Common myeloid progenitor, CD34-positive (primary cell): Measurements from ENCODE around the gene LAIR2.

Experiments
- CTCF ChIA-PET: fragments of 350-600 bp; sonication (Branson Sonifier 250); formaldehyde crosslinking; loops from one replicate; lab custom pipeline; 2021; ENCODE audit warnings: antibody characterized with exemption; lab: Charles Lee
- POLR2A ChIA-PET: fragments of 350-600 bp; sonication (Branson Sonifier 250); formaldehyde crosslinking; loops from one replicate; lab custom pipeline; 2021; ENCODE audit warnings: antibody characterized with exemption; lab: Charles Lee
- DNase-seq, 3 donors: peaks; one replicate each; pipeline versions ENCODE4 v3.0.0 to v3.0.0-alpha.2; 2013
- H3K27ac ChIP-seq, 2 experiments: 1 replicate in 1 of 2; 2 replicates in 1 of 2; pipeline ENCODE4 v1.7.0; 2013; ENCODE audit warnings: inconsistent platforms in 2 of 2, low read length in 2 of 2, mild to moderate bottlenecking in 2 of 2, low read depth in 1 of 2, moderate library complexity in 1 of 2; ENCODE audit not compliant: severe bottlenecking in 2 of 2, insufficient read depth in 1 of 2, poor library complexity in 1 of 2
- H3K27me3 ChIP-seq, 5 experiments: replicated peaks in 2 of 5; 1 replicate in 3 of 5; 2 replicates in 2 of 5; pipeline versions ENCODE4 v1.6.1 to v1.7.0; 2013; ENCODE audit warnings: low read length in 4 of 5, mild to moderate bottlenecking in 2 of 5, moderate library complexity in 2 of 5, inconsistent platforms in 1 of 5; ENCODE audit not compliant: insufficient read depth in 5 of 5, control insufficient read depth in 4 of 5
- H3K36me3 ChIP-seq, 4 experiments: 1 replicate in 2 of 4; 2 replicates in 2 of 4; pipeline versions ENCODE4 v1.6.1 to v1.7.0; 2013; ENCODE audit warnings: low read length in 3 of 4, control low read depth in 1 of 4, mild to moderate bottlenecking in 1 of 4; ENCODE audit not compliant: control insufficient read depth in 4 of 4, insufficient read depth in 4 of 4
- H3K4me1 ChIP-seq, 4 experiments: 1 replicate in 3 of 4; 2 replicates in 1 of 4; pipeline versions ENCODE4 v1.6.1 to v1.7.1; 2013; ENCODE audit warnings: low read length in 3 of 4, mild to moderate bottlenecking in 3 of 4, control low read depth in 1 of 4, inconsistent platforms in 1 of 4, moderate library complexity in 1 of 4; ENCODE audit not compliant: control insufficient read depth in 4 of 4, insufficient read depth in 4 of 4; ENCODE audit errors: control extremely low read depth in 1 of 4
- H3K4me3 ChIP-seq, 7 experiments: 1 replicate in 4 of 7; 2 replicates in 3 of 7; pipeline versions ENCODE4 v1.5.1 to v1.7.0; 2013; ENCODE audit warnings: mild to moderate bottlenecking in 7 of 7, low read length in 6 of 7, moderate library complexity in 6 of 7, inconsistent platforms in 2 of 7, low read depth in 2 of 7, control low read depth in 1 of 7; ENCODE audit not compliant: insufficient read depth in 4 of 7, control insufficient read depth in 1 of 7; ENCODE audit errors: extremely low read depth in 1 of 7
- H3K9me3 ChIP-seq, 5 experiments: 1 replicate in 4 of 5; 2 replicates in 1 of 5; pipeline versions ENCODE4 v1.6.1 to v1.7.1; 2013; ENCODE audit warnings: low read length in 4 of 5, mild to moderate bottlenecking in 2 of 5, inconsistent platforms in 1 of 5, low read depth in 1 of 5, moderate library complexity in 1 of 5; ENCODE audit not compliant: control insufficient read depth in 4 of 5, insufficient read depth in 2 of 5; ENCODE audit errors: control extremely low read depth in 1 of 5
- WGBS: methylation state at CpG from one replicate; pipeline ENCODE4 v1.1.5; 2013; ENCODE audit not compliant: insufficient coverage; 5-methylcytosine and 5-hydroxymethylcytosine counted together

The LAIR2 gene

DNA sequence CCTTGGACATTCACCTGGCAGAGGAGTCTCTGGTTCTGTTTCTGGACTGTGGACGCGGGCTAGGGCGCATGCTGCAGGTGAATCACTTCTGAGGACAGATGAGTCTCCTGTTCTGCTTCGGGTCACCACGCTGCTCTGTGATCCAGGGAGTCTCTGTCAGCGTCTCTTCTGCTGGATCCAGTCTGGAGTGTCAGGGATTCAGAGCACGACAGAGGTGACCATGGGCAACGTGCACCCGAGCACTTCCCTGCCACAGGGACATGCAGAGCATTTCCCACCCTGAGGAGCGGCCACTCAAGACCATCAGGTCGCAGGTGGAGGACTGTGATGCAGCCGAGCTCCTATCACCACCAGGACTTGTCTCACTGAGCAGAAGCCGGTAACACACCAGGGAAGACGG lies 46.6 kb downstream of the LAIR2 start:
- Histone ChIP-seq H3K9me3 (peaks cover 0 to 1% (median 0%) of the 10 kb centered on the region in 5 experiments), H3K27ac (no peak overlapping the region), H3K36me3 (no peaks in the 10 kb centered on the region), H3K27me3 (no peaks in the 10 kb centered on the region), H3K4me1 (peaks cover 0 to 6% (median 2%) of the 10 kb centered on the region in 4 experiments), H3K4me3 (no peak overlapping the region)
- CTCF ChIA-PET: no interaction called here
- WGBS: 86% methylated on average over 14 of the region's 14 CpGs
- POLR2A ChIA-PET: no interaction called here
- DNase-seq: no peak

DNA sequence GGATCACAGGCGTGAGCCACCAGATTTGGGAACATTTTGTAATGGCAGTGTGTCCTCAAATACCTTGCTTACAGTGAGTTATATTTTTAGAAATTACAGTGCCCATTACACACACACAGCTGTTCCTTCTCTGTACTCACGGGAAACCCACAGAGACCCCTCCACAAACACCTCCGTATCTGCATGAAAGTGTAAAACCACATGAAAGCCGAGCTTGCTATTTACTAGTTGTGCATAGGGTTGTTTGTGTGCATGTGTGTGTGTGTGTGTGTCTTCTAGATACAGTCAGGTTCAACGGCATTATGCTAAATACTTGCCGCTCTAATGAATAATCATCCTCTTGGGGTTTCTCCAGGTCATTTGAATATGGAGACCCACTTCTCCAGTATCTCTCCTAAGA lies 48.7 kb downstream of the LAIR2 start:
- Histone ChIP-seq H3K4me1 (peaks cover 0 to 6% (median 2%) of the 10 kb centered on the region in 4 experiments), H3K36me3 (no peaks in the 10 kb centered on the region), H3K4me3 (no peak overlapping the region), H3K27me3 (peaks cover 0 to 2% (median 0%) of the 10 kb centered on the region in 5 experiments), H3K27ac (no peak overlapping the region), H3K9me3 (no peaks in the 10 kb centered on the region)
- DNase-seq: peak in 1 of 3 donors; percentile 12
- WGBS: 93% methylated on average over 3 of the region's 6 CpGs
- POLR2A ChIA-PET: no interaction called here
- CTCF ChIA-PET: interaction anchor here (1.3 kb wide), 1 partner anchor 70 kb away, joined by 3 read pairs; no protein-coding TSS in a partner anchor

DNA sequence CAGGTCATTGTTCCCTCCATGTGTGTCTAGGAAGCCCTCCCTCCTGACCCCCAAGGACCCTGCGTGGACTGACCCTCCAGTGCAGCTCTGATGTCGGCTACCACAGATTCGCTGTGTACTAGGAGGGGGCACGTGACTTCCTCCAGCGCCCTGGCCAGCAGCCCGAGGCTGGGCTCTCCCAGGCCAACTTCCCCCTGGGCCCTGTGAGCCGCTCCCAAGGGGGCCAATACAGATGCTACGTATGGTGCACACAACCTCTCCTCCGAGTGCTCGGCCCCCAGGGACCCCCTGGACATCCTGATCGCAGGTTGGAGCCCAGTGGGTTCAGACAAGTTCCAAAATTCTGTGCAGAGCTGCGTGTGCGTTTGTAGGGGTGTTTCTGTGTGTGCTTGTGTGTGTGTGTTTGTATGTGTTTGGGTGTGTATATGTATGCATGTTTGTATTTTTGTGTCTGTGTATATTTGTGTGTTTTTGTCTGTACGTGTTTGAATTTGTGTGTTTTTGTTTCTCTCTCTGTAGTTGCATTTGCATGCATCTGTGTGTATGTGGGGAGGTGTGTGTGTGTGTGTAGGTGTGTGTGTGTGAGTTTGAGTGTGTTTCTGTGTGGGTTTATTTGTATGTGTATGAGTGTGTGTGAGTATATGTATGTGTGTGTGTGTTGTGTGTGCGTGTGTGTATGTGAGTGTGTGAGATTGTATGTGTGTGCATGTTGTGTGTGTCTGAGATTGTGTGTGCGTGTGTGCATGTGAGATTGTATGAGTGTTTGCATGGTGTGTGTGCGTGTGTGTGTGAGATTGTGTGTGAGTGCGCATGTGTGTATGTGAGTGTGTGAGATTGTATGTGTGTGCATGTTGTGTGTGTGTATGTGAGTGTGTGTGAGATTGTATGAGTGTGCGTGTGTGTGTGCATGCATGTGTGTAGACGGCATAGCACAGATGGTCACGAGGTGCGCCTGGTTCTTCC lies 49.6 kb downstream of the LAIR2 start:
- 75% methylated on average over 21 of the region's 22 CpGs for WGBS
- peak in 1 of 3 donors; percentile 18 for DNase-seq
- Histone ChIP-seq H3K36me3 (no peaks in the 10 kb centered on the region), H3K27me3 (peaks cover 0 to 2% (median 0%) of the 10 kb centered on the region in 5 experiments), H3K4me1 (peaks cover 0 to 6% (median 2%) of the 10 kb centered on the region in 4 experiments), H3K9me3 (no peaks in the 10 kb centered on the region), H3K4me3 (no peak overlapping the region), H3K27ac (no peak overlapping the region)
- CTCF ChIA-PET: no interaction called here
- POLR2A ChIA-PET: no interaction called here

DNA sequence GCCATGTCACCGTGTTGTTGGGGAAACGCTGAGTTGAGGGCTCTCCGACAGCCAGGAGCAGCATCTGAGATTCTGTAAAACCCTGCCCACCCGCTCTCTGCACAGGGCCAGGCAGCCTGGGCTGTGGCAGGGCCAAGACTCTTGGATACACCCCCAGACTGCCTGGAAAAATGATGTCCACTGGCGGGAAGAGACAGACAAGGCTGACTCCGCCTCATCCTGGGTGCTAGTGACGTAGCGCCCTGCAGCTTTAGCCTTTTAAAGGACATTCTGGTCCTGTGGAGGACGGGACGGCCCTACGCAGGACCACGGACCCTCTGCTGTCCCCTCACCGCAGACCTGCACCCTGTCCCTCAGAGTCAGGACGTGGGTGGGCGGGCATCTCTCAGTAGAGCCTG lies 50.3 kb downstream of the LAIR2 start:
- H3K4me3 ChIP-seq: no peak overlapping the region
- no peak for DNase-seq
- H3K27ac ChIP-seq: no peak overlapping the region
- H3K36me3 ChIP-seq: no peaks in the 10 kb centered on the region
- H3K4me1 ChIP-seq: peaks cover 0 to 6% (median 2%) of the 10 kb centered on the region in 4 experiments
- H3K9me3 ChIP-seq: no peaks in the 10 kb centered on the region
- ChIA-PET POLR2A (no interaction called here), CTCF (no interaction called here)
- peaks cover 0 to 2% (median 0%) of the 10 kb centered on the region in 5 experiments for H3K27me3 ChIP-seq
- 98% methylated on average over 13 of the region's 15 CpGs for WGBS

DNA sequence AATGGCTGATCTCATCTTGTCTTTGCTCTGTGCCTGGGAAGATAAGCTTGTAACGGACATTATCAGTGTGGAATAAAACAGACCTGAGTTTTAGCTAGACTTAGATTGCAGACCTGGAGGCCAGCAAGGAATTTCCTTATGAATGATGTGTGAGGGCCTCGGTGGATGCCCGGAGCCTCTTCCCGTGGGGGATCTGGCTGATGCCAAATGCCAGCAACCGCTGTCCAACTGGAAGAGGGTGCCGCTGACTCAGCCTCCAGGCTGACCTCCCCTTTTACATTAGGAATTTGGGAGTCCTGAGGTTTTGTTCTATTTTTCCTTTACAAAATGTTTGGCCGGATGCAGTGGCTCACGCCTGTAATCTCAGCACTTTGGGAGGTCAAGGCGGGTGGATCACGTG lies 51.4 kb downstream of the LAIR2 start:
- Histone ChIP-seq H3K27ac (no peak overlapping the region), H3K9me3 (no peaks in the 10 kb centered on the region), H3K27me3 (peaks cover 0 to 2% (median 0%) of the 10 kb centered on the region in 5 experiments), H3K4me3 (no peak overlapping the region), H3K4me1 (peaks cover 0 to 6% (median 2%) of the 10 kb centered on the region in 4 experiments), H3K36me3 (no peaks in the 10 kb centered on the region)
- 96% methylated on average over 5 of the region's 10 CpGs for WGBS
- ChIA-PET CTCF (no interaction called here), POLR2A (no interaction called here)
- DNase-seq: no peak

DNA sequence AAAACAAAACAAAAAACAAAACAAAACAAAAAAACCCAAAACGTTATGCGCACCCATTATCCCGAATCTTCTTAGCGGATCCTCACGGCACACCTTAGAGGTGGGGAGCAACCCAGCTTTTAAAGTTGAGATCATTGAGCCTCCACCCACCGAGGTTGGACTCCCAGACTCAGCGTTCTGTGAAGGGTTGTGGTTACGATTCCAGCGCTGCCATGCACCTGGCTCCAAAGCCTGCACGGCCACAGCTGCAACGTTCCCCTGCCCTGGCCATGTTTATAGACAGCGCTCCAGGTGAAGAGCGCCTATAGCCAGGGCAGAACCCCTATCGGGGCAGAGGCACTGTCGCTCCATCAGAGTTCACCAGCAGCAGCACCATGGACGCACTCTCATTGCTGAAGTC lies 52.3 kb downstream of the LAIR2 start:
- Histone ChIP-seq H3K9me3 (no peaks in the 10 kb centered on the region), H3K4me3 (no peak overlapping the region), H3K27ac (no peak overlapping the region), H3K27me3 (peaks cover 0 to 2% (median 0%) of the 10 kb centered on the region in 5 experiments), H3K36me3 (no peaks in the 10 kb centered on the region), H3K4me1 (peaks cover 0 to 6% (median 2%) of the 10 kb centered on the region in 4 experiments)
- WGBS: 90% methylated on average over 16 of the region's 16 CpGs
- no peak for DNase-seq
- ChIA-PET POLR2A (no interaction called here), CTCF (no interaction called here)

DNA sequence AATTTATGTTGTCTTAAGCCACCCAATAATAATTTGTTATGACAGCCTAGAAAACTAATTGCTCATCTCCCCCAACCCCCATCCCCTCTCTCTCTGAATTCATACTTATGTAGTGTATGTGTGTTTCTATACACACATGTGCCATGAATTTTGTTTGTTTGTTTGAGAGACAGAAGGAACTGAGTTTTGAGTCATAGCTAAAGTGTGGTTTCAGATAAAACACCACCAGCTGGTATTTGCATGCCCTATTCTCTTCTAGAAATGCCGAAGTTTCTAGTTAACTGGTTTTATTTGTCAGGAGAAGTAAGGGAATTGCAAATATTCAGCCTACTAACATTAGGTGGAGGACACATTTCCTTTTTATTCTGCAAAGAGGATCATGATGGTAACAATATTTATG lies 53.6 kb downstream of the LAIR2 start:
- ChIA-PET POLR2A (no interaction called here), CTCF (interaction anchor here (0.8 kb wide), 1 partner anchor 9 kb away, joined by 3 read pairs; no protein-coding TSS in a partner anchor)
- WGBS: 100% methylated on average over 1 of the region's 1 CpG

More for the DNA sequence above, 53.6 kb downstream of the LAIR2 start:
- DNase-seq: no peak
- Histone ChIP-seq H3K36me3 (no peaks in the 10 kb centered on the region), H3K4me3 (no peak overlapping the region), H3K4me1 (peaks cover 0 to 6% (median 2%) of the 10 kb centered on the region in 4 experiments), H3K9me3 (no peaks in the 10 kb centered on the region), H3K27ac (no peak overlapping the region), H3K27me3 (peaks cover 0 to 2% (median 0%) of the 10 kb centered on the region in 5 experiments)
